GM21529 (cell line): ENCODE results near the gene IPO11.
"Not testable (repeated sequence)": the region's sequence is repeated elsewhere in the genome, so short reads cannot be mapped to it uniquely, and the experiment has no call there.

Experiments used
- ATAC-seq: cut with Tn5 transposase; IDR thresholded peaks from one replicate; pipeline ENCODE4 v1.9.1; 2021; ENCODE audit not compliant: unreplicated experiment

The IPO11 gene

DNA sequence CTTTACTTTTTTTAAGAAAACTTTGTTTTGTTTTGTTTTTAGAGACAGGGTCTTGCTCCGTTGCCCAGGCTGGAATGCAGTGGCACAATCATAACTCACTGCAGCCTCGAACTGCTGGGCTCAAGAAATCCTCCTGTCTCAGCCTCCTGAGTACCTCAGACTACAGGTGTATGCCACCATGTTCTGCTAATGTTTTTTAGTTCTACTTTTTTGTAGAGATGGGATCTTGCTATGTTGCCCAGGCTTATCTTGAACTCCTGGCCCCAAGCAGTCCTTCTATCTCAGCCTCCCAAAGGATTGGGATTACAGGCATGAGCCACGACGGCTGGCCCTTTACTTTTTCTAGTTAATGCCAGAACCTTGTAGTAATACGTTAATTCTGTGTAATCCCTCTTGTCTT, 36.0 kb downstream of the IPO11 start:
- ATAC-seq, result no peak

DNA sequence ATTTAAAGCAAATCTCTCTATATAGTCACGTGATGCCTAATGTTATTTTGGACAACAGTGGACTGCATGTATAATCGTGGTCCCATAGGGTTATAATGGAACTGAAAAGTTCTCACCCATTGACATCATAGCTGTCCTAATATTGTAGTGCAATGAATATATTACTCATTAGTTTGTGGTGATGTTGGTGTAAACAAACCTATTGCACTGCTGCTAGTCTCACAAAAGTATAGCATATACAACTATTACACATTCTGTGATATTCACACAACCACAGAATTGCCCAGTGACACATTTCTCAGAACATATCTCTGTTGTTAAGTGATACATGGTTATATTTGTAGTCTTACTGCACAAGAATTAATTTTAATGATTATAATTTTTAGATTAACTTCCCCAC, 37.7 kb downstream of the IPO11 start:
- no peak for ATAC-seq

DNA sequence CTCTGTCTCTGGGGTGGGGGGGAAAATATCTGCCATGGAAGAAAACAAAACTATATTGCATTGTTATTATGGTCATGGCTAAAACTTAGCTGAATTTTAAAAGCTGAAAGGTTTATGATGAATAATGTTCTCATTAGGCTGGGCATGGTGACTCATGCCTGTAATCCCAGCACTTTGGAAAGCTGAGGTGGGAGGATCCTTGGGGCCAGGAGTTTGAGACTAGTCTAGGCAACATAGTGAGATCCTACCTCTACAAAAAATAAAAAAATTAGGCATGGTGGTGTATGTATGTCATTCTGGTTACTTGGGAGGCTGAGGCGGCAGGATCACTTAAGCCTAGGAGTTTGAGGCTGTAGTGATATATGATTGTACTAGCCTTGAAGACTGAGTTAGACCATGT, 44.5 kb downstream of the IPO11 start:
- no peak for ATAC-seq

DNA sequence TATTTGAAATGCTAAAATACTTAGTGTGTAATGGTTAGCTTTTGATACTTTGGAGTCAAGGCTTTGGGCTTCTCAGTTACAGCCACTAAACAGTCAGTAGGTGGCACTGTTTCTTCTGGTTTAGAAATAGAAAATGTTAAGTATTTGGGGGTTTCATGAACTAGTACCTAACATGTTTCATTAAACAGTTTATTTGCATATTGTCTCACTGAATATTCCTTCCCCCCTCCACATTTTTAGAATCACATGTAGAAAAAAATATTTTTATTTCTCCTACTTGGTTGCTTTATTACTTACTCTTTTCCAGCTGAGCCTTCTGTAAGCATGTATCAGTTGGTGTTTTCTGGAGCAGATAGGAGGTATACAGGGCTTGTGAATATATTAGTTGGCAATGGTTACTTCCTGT, 48.0 kb downstream of the IPO11 start:
- peak; percentile 84 for ATAC-seq

DNA sequence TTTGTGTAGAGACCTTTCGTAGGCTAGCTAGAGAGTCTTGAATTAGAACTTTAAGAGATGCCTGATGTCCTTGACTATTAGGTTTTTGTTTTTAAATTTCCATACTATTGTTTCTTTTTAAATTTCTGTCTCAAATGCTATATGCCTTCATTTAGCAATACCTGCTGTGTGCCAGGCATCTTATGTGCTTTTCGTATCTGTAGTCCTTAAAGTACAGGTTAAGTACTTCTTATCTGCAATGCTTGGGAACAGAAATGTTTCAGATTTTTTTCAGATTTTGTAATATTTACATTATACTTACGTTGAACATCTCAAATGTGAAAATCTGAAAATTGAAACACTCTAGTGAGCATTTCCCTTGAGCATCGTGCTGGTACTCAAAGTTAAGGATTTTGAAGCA, 49.0 kb downstream of the IPO11 start:
- ATAC-seq, result no peak

DNA sequence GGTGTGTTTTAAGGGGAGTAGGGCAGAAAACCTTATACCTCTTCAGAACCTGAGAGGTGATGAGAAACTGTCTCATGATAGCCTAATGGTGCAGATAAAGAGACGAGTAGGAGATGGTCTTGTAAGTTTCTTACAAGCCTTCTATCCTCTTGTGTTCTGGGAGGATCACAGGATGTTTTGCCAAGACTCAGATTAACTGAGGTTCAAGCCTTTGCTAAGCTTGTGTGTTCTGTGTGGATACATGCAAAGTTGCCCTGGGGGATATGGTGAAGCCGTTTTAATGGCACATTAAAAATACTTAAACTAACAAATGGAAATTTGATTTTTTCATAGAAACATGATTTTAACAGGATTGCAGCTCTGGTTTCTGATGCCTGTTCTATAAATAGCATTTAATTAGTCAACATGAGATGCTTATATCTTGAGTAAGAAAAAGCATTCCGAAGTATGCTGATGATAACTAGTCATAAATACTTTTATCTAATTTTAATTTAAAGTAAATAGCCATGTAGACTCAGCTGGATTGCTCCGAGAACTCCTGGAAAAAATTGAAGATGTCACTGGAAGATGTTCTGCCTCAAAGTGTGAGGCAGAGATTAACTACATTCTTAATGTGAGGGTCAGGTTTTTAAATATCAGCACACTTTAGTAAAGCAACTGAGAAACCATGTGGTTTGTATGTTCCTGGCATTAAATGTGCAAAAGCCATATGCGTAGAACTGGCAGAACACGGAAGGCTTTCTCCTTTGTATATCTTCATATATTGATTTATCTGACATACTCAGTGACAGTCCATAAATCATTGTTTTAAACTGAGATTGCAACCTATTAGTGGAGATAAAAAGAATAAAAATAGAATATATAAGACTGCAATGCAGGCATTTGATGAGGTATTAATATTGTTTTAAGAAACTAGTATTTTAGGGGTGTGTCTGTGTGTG, 53.7 kb downstream of the IPO11 start:
- no peak for ATAC-seq

DNA sequence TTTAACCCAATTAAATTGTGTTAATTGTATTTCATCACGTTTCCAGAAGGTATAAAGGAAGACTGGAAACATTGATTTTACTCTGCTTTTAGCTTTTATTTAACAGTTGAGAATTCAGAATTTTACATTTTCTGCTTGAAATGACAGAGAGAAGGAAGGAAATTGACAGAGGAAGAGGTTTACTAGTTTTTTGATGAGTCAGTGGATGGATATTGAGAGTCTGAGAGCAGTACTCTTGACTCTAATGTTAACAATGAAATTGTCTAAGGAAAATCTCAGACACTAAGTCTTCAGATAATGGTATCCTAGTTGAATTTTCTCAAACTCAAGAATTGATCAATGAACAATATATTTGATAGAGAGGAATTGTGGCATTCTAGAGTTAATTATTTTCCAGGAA, 60.6 kb downstream of the IPO11 start:
- no peak for ATAC-seq

DNA sequence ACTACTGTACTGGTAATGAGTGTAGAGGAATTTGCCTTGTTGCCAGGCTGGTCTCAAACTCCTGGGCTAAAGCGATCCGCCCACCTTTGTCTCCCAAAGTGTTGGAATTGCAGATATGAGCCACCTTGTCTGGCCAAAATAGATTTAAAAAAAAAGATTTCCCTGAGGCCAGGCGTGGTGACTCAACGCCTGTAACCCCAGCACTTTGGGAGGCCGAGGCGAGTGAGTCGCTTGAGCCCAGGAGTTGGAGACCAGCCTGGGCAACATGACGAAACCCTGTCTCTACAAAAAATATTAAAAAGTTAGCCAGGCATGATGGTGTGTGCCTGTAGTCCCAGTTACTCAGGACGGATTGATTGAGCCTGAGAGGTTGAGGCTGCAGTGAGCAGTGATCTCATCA, 62.5 kb downstream of the IPO11 start:
- no peak for ATAC-seq

DNA sequence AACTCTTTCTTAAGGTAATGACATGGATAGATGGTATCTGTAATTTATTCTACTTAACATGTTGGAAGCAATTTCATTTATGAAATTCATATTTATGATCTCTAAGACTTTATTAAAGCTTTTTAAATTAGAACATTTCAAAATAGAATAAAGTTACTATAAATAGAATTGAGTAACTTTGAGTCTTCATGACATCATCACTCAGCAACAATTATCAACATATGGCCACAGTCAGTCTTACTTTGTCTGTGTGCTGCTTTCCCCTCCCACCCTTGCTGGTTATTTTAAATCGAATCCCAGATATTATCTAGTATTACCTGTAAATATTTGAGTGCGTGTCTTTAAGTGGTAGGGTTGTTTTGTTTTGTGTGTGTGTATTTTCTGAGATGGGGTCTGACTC, 65.2 kb downstream of the IPO11 start:
- no peak for ATAC-seq

DNA sequence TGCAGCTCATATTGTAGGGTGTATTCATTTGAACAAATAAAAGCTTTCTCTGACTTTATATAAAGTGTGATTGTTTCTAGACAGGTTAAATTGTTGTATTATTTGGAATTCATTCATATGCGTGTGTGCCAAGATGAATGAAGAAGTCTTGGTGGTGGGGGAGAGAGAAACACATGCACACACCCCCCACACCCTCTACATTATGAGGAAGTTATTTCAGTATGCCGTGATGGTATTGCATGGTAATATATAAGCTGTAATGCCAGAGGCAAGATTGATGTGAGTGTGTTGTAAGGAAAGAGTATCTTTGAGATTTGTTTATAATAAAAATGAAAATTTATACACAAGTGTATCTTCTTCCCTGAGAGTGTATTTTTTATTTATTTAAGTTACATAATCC, 71.0 kb downstream of the IPO11 start:
- no peak for ATAC-seq

DNA sequence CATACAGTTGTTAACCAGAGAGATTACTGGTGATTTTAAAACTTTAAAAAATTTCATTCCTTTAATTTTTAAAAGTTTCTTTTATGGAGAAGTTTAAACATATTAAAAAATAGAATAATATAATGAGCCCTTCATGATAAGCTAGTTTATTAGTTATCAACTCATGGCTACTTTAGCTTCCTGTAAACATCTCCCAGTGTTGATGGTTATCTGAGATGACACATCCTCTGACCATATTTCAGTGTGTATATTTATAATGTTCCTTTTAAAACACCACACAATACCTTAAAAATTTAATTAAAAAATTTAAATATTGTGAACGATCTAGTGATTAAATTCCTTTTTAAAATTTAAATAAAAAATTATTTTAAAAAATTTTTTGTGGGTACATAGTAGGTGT, 74.1 kb downstream of the IPO11 start:
- no peak for ATAC-seq

DNA sequence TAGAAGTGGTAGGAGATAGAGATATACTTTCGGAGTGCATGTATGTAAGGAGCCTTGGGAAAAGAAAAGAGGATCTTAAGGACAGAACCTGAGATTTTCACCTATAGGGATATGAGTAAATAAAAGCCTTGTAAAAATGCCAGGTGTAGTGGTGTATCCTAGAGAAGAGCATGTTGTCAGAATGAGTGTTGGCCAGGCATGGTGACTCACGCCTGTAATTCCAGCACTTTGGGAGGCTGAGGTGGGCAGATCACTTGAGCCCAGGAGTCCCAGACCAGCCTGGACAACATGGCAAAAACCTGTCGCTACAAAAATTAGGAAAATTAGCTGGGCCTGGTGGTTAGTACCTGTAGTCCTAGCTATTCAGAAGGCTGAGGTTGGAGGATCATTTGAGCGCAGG, 76.0 kb downstream of the IPO11 start:
- ATAC-seq, result no peak

DNA sequence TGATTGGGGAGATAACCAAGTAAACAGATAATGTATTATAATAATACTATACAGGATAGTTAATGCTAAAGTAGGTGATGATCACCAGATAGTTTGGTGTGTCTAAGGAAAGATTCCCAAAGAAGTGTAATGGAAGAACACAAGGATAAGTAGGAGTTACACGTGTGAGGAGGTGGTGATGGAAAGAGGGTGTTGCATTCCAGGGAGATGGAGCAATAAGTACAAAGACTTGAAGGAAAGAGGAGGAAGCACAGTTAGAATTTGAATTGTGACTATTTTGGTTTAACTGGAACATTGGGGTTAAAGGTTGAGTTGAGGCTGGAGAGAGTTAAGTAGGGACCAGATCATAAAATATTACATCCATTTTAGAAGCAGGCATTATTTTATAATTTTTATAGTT, 76.9 kb downstream of the IPO11 start:
- ATAC-seq, result no peak

DNA sequence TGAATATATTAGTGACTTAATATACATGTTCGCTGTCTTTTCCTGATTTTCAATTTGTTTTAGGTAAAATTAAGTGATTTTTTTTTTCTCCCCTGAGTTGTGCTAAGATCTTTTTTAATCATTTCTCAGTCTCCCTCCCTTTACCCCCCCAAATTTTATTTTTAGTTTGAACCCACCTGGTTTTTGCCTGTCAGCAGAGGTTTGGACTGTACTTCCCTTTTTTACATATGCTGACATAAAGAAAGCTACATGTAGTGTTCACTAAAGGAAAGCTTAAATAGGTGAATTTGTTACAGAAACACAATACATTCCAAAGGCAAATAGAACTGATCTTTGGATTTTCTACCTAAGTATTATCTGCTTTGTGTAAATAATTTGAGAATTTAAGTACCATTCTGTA, 82.2 kb downstream of the IPO11 start:
- no peak for ATAC-seq

DNA sequence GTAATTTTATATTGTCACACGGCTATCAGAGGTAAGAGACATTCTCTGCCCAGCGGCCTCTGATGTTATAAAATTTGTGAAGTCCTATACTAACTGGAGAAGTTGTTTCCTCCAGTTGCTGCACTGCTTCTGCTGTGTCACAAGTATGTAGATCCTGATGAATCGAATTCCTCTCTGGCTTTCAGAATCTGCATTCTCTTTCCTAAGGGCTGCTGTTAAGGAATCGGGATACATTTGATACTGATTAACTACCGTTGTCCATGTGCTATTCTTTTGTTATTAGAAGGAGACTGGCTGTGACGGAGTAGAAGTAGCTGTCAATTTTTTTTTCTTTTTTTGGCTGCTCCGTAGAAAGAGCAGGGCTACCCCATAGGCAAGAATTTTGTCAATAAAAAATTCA, 84.3 kb downstream of the IPO11 start:
- no peak for ATAC-seq

DNA sequence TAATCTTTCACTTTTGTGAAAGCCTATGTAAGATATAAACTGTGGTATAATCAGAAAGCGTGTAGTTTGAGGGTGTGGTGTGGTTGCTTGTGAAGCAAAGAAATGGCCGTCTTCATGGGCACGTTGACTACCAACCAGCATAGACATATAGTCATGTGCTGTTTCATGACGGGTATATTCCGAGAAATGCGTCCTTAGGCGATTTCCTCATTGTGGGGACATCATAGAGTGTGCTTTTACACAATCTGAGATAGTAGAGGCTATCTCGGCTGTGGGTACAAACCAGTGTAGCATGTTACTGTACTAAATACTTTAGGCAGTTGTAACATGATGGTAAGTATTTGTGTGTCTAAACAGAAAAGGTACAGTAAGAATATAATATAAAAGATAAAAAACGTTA, 86.4 kb downstream of the IPO11 start:
- no peak for ATAC-seq

DNA sequence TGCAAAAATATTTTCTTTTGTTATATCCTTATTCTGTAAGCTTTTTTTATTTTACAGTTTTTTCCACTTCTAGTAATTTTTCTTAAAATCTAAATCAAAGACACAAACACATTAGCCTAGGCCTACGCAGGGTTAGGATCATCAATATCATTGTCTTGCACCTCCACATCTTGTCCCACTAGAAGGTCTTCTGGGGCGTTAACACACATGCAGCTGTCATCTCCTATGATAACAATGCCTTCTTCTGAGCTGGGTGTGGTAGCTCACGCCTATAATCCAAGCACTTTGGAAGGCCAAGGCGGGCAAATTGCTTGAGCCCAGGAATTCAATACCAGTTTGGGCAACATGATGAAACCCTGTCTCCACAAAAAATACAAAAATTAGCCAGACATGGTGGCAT, 87.2 kb downstream of the IPO11 start:
- no peak for ATAC-seq

DNA sequence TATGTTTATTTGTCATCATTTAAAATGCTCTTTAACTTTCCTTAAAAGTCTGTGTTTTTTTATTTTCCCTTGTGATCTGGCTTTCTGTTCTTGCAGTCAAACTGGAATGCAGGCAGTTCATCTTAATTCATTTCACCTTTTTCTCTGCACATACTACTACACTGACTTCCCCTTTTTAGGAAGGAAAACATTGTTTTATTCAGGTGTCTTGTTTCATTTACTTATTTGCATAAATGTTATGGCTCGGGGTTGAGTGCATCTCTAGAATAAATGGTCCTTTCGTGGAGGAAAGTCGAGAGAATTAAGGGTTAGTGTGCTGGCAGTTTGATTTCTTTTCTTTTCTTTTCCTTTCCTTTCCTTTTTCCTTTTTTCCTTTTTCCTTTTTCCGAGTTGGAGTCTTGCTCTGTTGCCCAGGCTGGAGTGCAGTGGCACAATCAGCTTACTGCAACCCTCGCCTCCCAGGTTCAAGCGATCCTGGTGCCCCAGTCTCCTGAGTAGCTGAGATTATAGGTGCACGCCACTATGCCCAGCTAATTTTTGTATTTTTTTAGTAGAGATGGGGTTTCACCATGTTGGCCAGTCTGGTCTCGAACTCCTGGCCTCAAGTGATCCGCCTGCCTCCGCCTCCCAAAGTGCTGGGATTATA, 90.0 kb downstream of the IPO11 start:
- no peak for ATAC-seq

DNA sequence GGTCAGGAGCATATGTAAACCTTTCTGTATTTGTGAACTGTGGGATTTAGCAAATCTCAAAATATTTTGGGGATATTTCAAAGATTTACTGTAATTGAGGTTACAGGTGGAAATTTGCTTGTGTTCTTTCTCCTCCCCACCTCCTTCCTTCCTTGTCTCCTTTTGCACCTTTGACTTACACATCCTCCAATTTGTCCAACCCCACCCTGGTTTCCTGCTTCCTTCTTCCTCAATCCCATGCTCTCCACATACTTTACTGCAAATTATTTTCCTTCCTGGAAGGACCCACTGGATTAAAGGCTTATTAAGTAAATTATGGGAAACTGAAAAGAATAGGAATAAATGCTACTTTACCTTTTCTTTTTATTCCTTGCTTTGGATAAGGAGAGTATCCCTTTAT, 91.6 kb downstream of the IPO11 start:
- no peak for ATAC-seq

DNA sequence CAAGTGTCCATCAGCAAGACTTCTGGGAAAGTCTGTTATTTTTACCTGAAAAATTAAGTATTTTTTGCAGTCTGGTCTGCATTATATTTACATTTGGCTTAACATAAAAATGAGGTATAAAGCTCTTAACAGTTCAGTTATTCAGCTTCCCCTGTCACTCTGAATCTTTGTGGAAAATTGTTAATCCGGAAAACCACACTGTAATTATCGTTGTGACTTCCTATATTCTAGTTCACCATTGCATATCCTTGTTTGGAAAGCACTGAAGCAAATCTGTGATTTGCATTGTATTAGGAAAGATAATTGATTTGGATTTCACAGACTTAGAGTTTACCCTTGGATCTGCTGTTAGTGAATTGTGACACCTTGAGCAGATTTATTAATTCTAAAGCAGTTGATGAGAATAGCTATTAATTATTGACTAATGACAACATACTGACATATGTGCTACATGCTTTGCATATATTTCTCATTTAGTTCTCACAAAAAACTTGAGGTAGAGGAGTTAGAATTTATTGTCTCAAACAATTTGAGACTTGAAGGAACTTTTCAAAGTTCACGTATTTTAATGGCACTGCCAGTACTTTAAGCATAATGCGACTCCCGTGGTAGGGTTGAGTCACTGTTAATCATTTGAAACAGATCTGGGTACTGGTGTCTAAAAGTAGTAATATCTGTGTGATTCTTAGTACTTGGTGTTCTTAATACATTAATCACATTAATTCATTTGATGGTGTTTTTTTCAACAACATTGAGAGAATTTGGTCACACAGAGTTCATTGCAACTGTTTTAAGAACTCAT, 94.3 kb downstream of the IPO11 start:
- no peak for ATAC-seq

DNA sequence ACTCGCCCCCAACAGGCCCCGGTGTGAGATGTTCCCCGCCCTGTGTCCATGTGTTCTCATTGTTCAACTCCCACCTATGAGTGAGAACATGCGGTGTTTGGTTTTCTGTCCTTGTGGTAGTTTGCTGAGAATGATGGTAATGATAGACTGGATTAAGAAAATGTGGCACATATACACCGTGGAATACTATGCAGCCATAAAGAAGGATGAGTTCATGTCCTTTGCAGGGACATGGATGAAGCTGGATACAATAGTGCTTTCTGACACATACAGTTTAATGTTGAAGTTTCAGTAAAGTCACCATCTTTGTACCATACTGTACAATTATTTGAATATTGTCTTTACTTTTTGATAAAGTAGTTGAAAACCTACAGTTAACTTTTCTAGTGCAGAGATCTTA, 96.2 kb downstream of the IPO11 start:
- not testable (repeated sequence) for ATAC-seq

DNA sequence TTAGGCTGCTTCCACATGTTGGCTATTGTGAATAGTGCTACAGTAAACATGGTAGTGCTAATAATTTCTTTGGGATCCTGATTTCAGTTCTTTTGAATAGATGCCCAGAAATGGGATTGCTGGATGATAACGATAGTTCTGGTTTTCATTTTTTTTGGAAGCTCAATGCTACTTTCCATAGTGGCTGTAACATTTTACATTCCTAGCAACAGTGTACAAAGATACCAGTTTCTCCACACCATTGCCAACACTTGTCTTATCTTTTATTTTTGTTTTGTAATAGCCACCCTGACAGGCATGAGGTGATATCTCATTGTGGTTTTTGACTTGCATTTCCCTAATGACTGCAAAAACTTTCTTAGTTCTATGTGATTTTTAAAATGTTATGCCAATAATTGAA, 97.2 kb downstream of the IPO11 start:
- no peak for ATAC-seq
